HL-60 (cell line): ENCODE results near the gene TBC1D1.

Experiments
- DNase-seq, 2 experiments: peaks; one replicate each; pipeline ENCODE4 v3.0.0-alpha.2; 2010 to 2020; ENCODE audit warnings: low read depth in 1 of 2, low spot score in 1 of 2
- H3K27ac ChIP-seq: fragments of 250-450 bp; sonication (Bioruptor Pico); replicated peaks from 2 replicates; pipeline ENCODE4 v1.5.1; 2020; ENCODE audit warnings: mild to moderate bottlenecking, moderate library complexity
- H3K27me3 ChIP-seq: fragments of 250-450 bp; sonication (Bioruptor Pico); 2 replicates; pipeline ENCODE4 v1.5.1; 2021; ENCODE audit warnings: mild to moderate bottlenecking, moderate library complexity; ENCODE audit not compliant: insufficient read depth, poor library complexity, severe bottlenecking
- H3K4me3 ChIP-seq: replicated peaks from 2 replicates; pipeline ENCODE4 v1.5.1; 2011; ENCODE audit warnings: mild to moderate bottlenecking, control low read depth, low read length; ENCODE audit not compliant: insufficient read depth
- GABPA ChIP-seq: IDR thresholded peaks from 2 replicates; pipeline ENCODE4 v1.6.1; 2012; ENCODE audit warnings: low read depth
- POLR2AphosphoS5 ChIP-seq: IDR thresholded peaks from 2 replicates; pipeline ENCODE4 v1.6.1; 2012; ENCODE audit warnings: low read depth
- SPI1 ChIP-seq: IDR thresholded peaks from 2 replicates; pipeline ENCODE4 v1.6.1; 2012; ENCODE audit warnings: low read depth, mild to moderate bottlenecking, borderline replicate concordance
- TF ChIP-seq, protein P1 (sequence below): IDR thresholded peaks from one replicate; pipeline ENCODE4 v1.5.1; 2011; ENCODE audit warnings: low read length, control low read depth, inconsistent platforms; ENCODE audit not compliant: insufficient read depth
- TF ChIP-seq, protein P2 (sequence below): IDR thresholded peaks from 2 replicates; pipeline ENCODE4 v1.6.1; 2012; ENCODE audit warnings: low read depth; ENCODE audit not compliant: insufficient replicate concordance

TBC1D1 gene

GRCh38 chr4:37902738-37903693, 12.1 kb downstream of the TBC1D1 start:
- TF ChIP-seq SPI1, result no peak
- H3K27ac ChIP-seq, result no peak overlapping the region
- H3K27me3 ChIP-seq, result no peaks in the 10 kb centered on the region
- DNase-seq, result no peak
- H3K4me3 ChIP-seq, result no peak overlapping the region

- H3K27ac ChIP-seq, result no peak overlapping the region
- H3K27me3 ChIP-seq, result no peaks in the 10 kb centered on the region
- H3K4me3 ChIP-seq, result no peak overlapping the region
- DNase-seq, result no peak
- TF ChIP-seq, protein P1, sequence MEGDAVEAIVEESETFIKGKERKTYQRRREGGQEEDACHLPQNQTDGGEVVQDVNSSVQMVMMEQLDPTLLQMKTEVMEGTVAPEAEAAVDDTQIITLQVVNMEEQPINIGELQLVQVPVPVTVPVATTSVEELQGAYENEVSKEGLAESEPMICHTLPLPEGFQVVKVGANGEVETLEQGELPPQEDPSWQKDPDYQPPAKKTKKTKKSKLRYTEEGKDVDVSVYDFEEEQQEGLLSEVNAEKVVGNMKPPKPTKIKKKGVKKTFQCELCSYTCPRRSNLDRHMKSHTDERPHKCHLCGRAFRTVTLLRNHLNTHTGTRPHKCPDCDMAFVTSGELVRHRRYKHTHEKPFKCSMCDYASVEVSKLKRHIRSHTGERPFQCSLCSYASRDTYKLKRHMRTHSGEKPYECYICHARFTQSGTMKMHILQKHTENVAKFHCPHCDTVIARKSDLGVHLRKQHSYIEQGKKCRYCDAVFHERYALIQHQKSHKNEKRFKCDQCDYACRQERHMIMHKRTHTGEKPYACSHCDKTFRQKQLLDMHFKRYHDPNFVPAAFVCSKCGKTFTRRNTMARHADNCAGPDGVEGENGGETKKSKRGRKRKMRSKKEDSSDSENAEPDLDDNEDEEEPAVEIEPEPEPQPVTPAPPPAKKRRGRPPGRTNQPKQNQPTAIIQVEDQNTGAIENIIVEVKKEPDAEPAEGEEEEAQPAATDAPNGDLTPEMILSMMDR, result no peak
- TF ChIP-seq GABPA (no peak), SPI1 (no peak), POLR2AphosphoS5 (no peak)
- TF ChIP-seq, protein P2, sequence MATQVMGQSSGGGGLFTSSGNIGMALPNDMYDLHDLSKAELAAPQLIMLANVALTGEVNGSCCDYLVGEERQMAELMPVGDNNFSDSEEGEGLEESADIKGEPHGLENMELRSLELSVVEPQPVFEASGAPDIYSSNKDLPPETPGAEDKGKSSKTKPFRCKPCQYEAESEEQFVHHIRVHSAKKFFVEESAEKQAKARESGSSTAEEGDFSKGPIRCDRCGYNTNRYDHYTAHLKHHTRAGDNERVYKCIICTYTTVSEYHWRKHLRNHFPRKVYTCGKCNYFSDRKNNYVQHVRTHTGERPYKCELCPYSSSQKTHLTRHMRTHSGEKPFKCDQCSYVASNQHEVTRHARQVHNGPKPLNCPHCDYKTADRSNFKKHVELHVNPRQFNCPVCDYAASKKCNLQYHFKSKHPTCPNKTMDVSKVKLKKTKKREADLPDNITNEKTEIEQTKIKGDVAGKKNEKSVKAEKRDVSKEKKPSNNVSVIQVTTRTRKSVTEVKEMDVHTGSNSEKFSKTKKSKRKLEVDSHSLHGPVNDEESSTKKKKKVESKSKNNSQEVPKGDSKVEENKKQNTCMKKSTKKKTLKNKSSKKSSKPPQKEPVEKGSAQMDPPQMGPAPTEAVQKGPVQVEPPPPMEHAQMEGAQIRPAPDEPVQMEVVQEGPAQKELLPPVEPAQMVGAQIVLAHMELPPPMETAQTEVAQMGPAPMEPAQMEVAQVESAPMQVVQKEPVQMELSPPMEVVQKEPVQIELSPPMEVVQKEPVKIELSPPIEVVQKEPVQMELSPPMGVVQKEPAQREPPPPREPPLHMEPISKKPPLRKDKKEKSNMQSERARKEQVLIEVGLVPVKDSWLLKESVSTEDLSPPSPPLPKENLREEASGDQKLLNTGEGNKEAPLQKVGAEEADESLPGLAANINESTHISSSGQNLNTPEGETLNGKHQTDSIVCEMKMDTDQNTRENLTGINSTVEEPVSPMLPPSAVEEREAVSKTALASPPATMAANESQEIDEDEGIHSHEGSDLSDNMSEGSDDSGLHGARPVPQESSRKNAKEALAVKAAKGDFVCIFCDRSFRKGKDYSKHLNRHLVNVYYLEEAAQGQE, result no peak
These were observed 13.0 kb downstream of the TBC1D1 start for GRCh38 chr4:37903901-37904300.

DNA sequence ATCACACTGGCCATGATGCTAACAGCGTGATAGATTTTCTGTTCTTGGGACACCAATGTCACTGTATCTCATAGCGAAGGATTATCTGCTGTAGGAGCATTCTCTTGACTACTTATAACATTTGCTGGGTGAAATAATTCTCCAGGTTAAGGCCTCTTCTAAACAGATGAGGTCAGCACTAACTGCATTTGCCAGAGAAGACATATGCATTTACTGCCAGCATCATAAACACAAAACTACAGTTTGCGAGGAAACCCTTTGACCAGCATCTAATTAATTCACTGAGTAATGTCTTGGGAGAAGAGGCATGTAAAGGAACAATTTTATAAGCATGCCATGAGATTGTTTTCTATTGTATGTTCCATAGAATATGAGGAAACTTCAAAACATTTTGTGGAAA, 13.9 kb downstream of the TBC1D1 start:
- TF ChIP-seq SPI1, result no peak
- TF ChIP-seq GABPA, result no peak
- no peak for TF ChIP-seq POLR2AphosphoS5
- TF ChIP-seq, protein P2, result no peak
- TF ChIP-seq, protein P1, result no peak
- Histone ChIP-seq H3K4me3 (no peak overlapping the region), H3K27me3 (no peaks in the 10 kb centered on the region), H3K27ac (no peak overlapping the region)
- no peak for DNase-seq

GRCh38 chr4:37905533-37906169, 14.8 kb downstream of the TBC1D1 start:
- no peaks in the 10 kb centered on the region for H3K27me3 ChIP-seq
- TF ChIP-seq, protein P2, result no peak
- TF ChIP-seq, protein P1, result no peak
- DNase-seq, result no peak

More at GRCh38 chr4:37905533-37906169, 14.8 kb downstream of the TBC1D1 start:
- Histone ChIP-seq H3K27ac (no peak overlapping the region), H3K4me3 (no peak overlapping the region)
